H9 (cell line): ENCODE results near the gene NDUFA11. TPM values are rescaled to one million over a fixed set of nuclear protein-coding genes. Genes with fewer than 3 reads are reported as not detected.

Source experiments
- DNase-seq: peaks from one replicate; pipeline ENCODE4 v3.0.0-alpha.2; 2017
- H2AFZ ChIP-seq: one replicate; pipeline ENCODE4 v1.6.1; 2013; ENCODE audit warnings: mild to moderate bottlenecking, low read length, control low read depth, moderate library complexity
- H2AK5ac ChIP-seq: 2 replicates; pipeline ENCODE4 v1.6.1; 2013; ENCODE audit warnings: low read length, control low read depth, mixed read lengths; ENCODE audit not compliant: insufficient read length
- H2BK120ac ChIP-seq: one replicate; pipeline ENCODE4 v1.6.1; 2013; ENCODE audit warnings: low read depth, mild to moderate bottlenecking, low read length, control low read depth, inconsistent platforms; ENCODE audit not compliant: poor library complexity, severe bottlenecking
- H2BK12ac ChIP-seq: 2 replicates; pipeline ENCODE4 v1.6.1; 2013; ENCODE audit warnings: low read length, control low read depth, mixed read lengths, low read depth; ENCODE audit not compliant: insufficient read length
- H2BK15ac ChIP-seq: 2 replicates; pipeline ENCODE4 v1.6.1; 2013; ENCODE audit warnings: low read depth, low read length, control low read depth
- H2BK20ac ChIP-seq: one replicate; pipeline ENCODE4 v1.6.1; 2013; ENCODE audit warnings: low read depth, mild to moderate bottlenecking, low read length, control low read depth, inconsistent platforms; ENCODE audit not compliant: poor library complexity, severe bottlenecking
- H2BK5ac ChIP-seq: 2 replicates; pipeline ENCODE4 v1.6.1; 2013; ENCODE audit warnings: low read length, control low read depth, mixed read lengths; ENCODE audit not compliant: insufficient read length
- H3K14ac ChIP-seq: 2 replicates; pipeline ENCODE4 v1.6.1; 2013; ENCODE audit warnings: low read length, control low read depth; ENCODE audit not compliant: insufficient read depth
- H3K18ac ChIP-seq: 2 replicates; pipeline ENCODE4 v1.6.1; 2013; ENCODE audit warnings: low read depth, mild to moderate bottlenecking, mixed read lengths, low read length, control low read depth; ENCODE audit not compliant: insufficient read length
- H3K23ac ChIP-seq: 2 replicates; pipeline ENCODE4 v1.6.1; 2013; ENCODE audit warnings: low read length, control low read depth, mixed read lengths, low read depth; ENCODE audit not compliant: insufficient read length
- H3K23me2 ChIP-seq: 2 replicates; pipeline ENCODE4 v1.6.1; 2013; ENCODE audit warnings: low read depth, mild to moderate bottlenecking, mixed read lengths, low read length, control low read depth; ENCODE audit not compliant: insufficient read length, poor library complexity, severe bottlenecking
- H3K27ac ChIP-seq: 2 replicates; pipeline ENCODE4 v1.5.1; 2013; ENCODE audit warnings: low read length, control low read depth, mixed read lengths, low read depth; ENCODE audit not compliant: insufficient read length
- H3K27me3 ChIP-seq: 2 replicates; pipeline ENCODE4 v1.6.1; 2013; ENCODE audit warnings: low read length, control low read depth, inconsistent platforms; ENCODE audit not compliant: insufficient read depth
- H3K4ac ChIP-seq: 2 replicates; pipeline ENCODE4 v1.6.1; 2013; ENCODE audit warnings: low read depth, mild to moderate bottlenecking, control low read depth, inconsistent platforms, low read length, moderate library complexity
- H3K4me1 ChIP-seq: 2 replicates; pipeline ENCODE4 v1.6.1; 2013; ENCODE audit warnings: low read length, control low read depth, inconsistent platforms; ENCODE audit not compliant: insufficient read depth
- H3K4me2 ChIP-seq: 2 replicates; pipeline ENCODE4 v1.6.1; 2013; ENCODE audit warnings: low read length, control low read depth, mixed read lengths; ENCODE audit not compliant: insufficient read length, insufficient read depth
- H3K56ac ChIP-seq: 2 replicates; pipeline ENCODE4 v1.6.1; 2013; ENCODE audit warnings: low read depth, mild to moderate bottlenecking, mixed read lengths, low read length, control low read depth; ENCODE audit not compliant: insufficient read length
- H3K79me1 ChIP-seq: 2 replicates; pipeline ENCODE4 v1.6.1; 2013; ENCODE audit warnings: low read depth, mild to moderate bottlenecking, moderate library complexity, low read length, control low read depth, inconsistent platforms; ENCODE audit not compliant: insufficient read depth, poor library complexity, severe bottlenecking
- H3K79me2 ChIP-seq: 2 replicates; pipeline ENCODE4 v1.6.1; 2013; ENCODE audit warnings: low read length, control low read depth, inconsistent platforms; ENCODE audit not compliant: insufficient read depth
- H3K9ac ChIP-seq: 2 replicates; pipeline ENCODE4 v1.6.1; 2013; ENCODE audit warnings: low read length, control low read depth, mixed read lengths; ENCODE audit not compliant: insufficient read length; ENCODE audit errors: extremely low read depth
- H3K9me3 ChIP-seq: one replicate; pipeline ENCODE4 v1.6.1; 2013; ENCODE audit warnings: low read depth, low read length, inconsistent platforms; ENCODE audit not compliant: control insufficient read depth
- H3T11ph ChIP-seq: one replicate; pipeline ENCODE4 v1.6.1; 2013; ENCODE audit warnings: mild to moderate bottlenecking, low read length, control low read depth, inconsistent platforms
- H4K20me1 ChIP-seq: one replicate; pipeline ENCODE4 v1.6.1; 2013; ENCODE audit not compliant: control insufficient read depth, insufficient read length, insufficient read depth
- H4K5ac ChIP-seq: 2 replicates; pipeline ENCODE4 v1.6.1; 2013; ENCODE audit warnings: low read depth, mild to moderate bottlenecking, mixed read lengths, low read length, control low read depth; ENCODE audit not compliant: insufficient read length
- H4K8ac ChIP-seq: replicated peaks from 2 replicates; pipeline ENCODE4 v1.6.1; 2013; ENCODE audit warnings: low read length, control low read depth, mixed read lengths, low read depth; ENCODE audit not compliant: insufficient read length
- H4K91ac ChIP-seq: 2 replicates; pipeline ENCODE4 v1.6.1; 2013; ENCODE audit warnings: low read depth, mild to moderate bottlenecking, moderate library complexity, mixed read lengths, low read length, control low read depth; ENCODE audit not compliant: insufficient read length
- H3K27ac Mint-ChIP-seq, 3 experiments: 2 replicates in 2 of 3; 3 replicates in 1 of 3; pipeline ENCODE4 v1.8.0; 2020 to 2021; ENCODE audit warnings: mixed read lengths in 3 of 3, mild to moderate bottlenecking in 1 of 3, moderate library complexity in 1 of 3
- H3K27me3 Mint-ChIP-seq: 2 replicates; pipeline ENCODE4 v1.8.0; 2021; ENCODE audit warnings: low read depth, mild to moderate bottlenecking, moderate library complexity, mixed read lengths
- H3K36me3 Mint-ChIP-seq, 3 experiments: 2 replicates in 2 of 3; 3 replicates in 1 of 3; pipeline ENCODE4 v1.8.0; 2020 to 2021; ENCODE audit warnings: low read depth in 3 of 3, mixed read lengths in 3 of 3; ENCODE audit not compliant: insufficient read depth in 1 of 3
- H3K4me1 Mint-ChIP-seq, 2 experiments: 2 replicates each; pipeline ENCODE4 v1.8.0; 2020; ENCODE audit warnings: mixed read lengths in 2 of 2
- H3K4me3 Mint-ChIP-seq, 2 experiments: 2 replicates in 1 of 2; 3 replicates in 1 of 2; pipeline ENCODE4 v1.8.0; 2020 to 2021; ENCODE audit warnings: mild to moderate bottlenecking in 2 of 2, mixed read lengths in 2 of 2, moderate library complexity in 1 of 2
- H3K9me3 Mint-ChIP-seq, 2 experiments: 2 replicates in 1 of 2; 3 replicates in 1 of 2; pipeline ENCODE4 v1.8.0; 2020; ENCODE audit warnings: mild to moderate bottlenecking in 2 of 2, mixed read lengths in 2 of 2, moderate library complexity in 1 of 2
- CTCF ChIP-seq: fragments of 200-600 bp; sonication (generic); conservative IDR thresholded peaks from 3 replicates; pipeline ENCODE4 v1.8.0; 2021; ENCODE audit warnings: antibody characterized with exemption, mild to moderate bottlenecking
- WGBS: extraction: QIAGEN DNeasy Blood & Tissue Kit; methylation state at CpG from one replicate; pipeline ENCODE4 v1.1.7; 2013; ENCODE audit warnings: missing lambda C conversion rate, low lambda C conversion rate, mixed read lengths; ENCODE audit not compliant: insufficient read length; ENCODE audit errors: extremely low coverage; 5-methylcytosine and 5-hydroxymethylcytosine counted together
- total RNA-seq: library from RNA; stranded (reverse); gene quantifications from 2 replicates; pipeline ENCODE4 v1.2.1, GENCODE V29; 2021

NDUFA11 gene
- total RNA-seq, 1 experiment from 2014 or later = 282 TPM

GRCh38 chr19:5892772-5893275 lies 10.8 kb downstream of the NDUFA11 start:
- Histone ChIP-seq H3K23ac (no peak overlapping the region), H2BK15ac (no peak overlapping the region), H4K8ac (no peak overlapping the region), H3T11ph (no peak overlapping the region), H3K14ac (no peak overlapping the region), H4K20me1 (no peaks in the 10 kb centered on the region), H3K9ac (no peak overlapping the region), H2BK20ac (no peak overlapping the region), H3K18ac (no peak overlapping the region), H3K56ac (no peak overlapping the region), H2BK12ac (no peak overlapping the region), H3K4me2 (no peak overlapping the region), H2AK5ac (no peak overlapping the region), H3K4ac (no peak overlapping the region), H3K79me2 (no peaks in the 10 kb centered on the region), H3K79me1 (no peaks in the 10 kb centered on the region), H2BK120ac (no peak overlapping the region), H3K9me3 (no peaks in the 10 kb centered on the region), H3K27me3 (no peaks in the 10 kb centered on the region), H3K27ac (no peak overlapping the region), H2BK5ac (no peak overlapping the region), H2AFZ (no peak overlapping the region), H3K4me1 (no peaks in the 10 kb centered on the region; the same call in 1 of the 2 replicates), H3K23me2 (no peaks in the 10 kb centered on the region), H4K5ac (no peak overlapping the region), H4K91ac (no peak overlapping the region)
- peak overlapping the region in 1 of 3 experiments; percentile 40; a peak in 1 of 7 replicates for H3K27ac Mint-ChIP-seq
- H3K9me3 Mint-ChIP-seq = no peaks in the 10 kb centered on the region
- H3K27me3 Mint-ChIP-seq = peaks cover 28% of the 10 kb centered on the region
- no peak for DNase-seq
- peaks cover 3 to 11% (median 8%) of the 10 kb centered on the region in 3 experiments; a peak in 6 of 7 replicates for H3K36me3 Mint-ChIP-seq
- H3K4me3 Mint-ChIP-seq = no peak overlapping the region
- WGBS = no CpG with 5 or more reads among the region's 15 CpGs
- peaks cover 10 to 15% of the 10 kb centered on the region in 2 experiments for H3K4me1 Mint-ChIP-seq
- TF ChIP-seq CTCF = no peak; the same call in 2 of the 3 replicates
